Measurements from ENCODE around the gene MRRF.

The MRRF gene

GRCh38 chr9:122221183-122221811, 43.4 kb upstream of the MRRF start:
- H3K9me3 ChIP-seq (ENCODE audit: control insufficient read depth, insufficient read depth, low read length): no peaks in the 10 kb centered on the region
- H3K36me3 ChIP-seq (ENCODE audit: control insufficient read depth, insufficient read depth, low read length): no peaks in the 10 kb centered on the region
- H3K4me1 ChIP-seq (ENCODE audit: control insufficient read depth, insufficient read depth, low read length): peaks cover 36% of the 10 kb centered on the region
- H3K9ac ChIP-seq (ENCODE audit: low read depth, low read length): no peak overlapping the region
- H3K27ac ChIP-seq (ENCODE audit: low read depth, low read length): no peak overlapping the region
- peak overlapping the region; percentile 54 for H3K4me3 ChIP-seq (ENCODE audit: low read depth, low read length)
- H3K27me3 ChIP-seq (ENCODE audit: control insufficient read depth, insufficient read depth, low read length): peaks cover 100% of the 10 kb centered on the region

GRCh38 chr9:122222791-122223190, 41.9 kb upstream of the MRRF start:
- no peak overlapping the region for H3K27ac ChIP-seq (ENCODE audit: low read depth, low read length)
- H3K9ac ChIP-seq (ENCODE audit: low read depth, low read length): no peak overlapping the region
- no peaks in the 10 kb centered on the region for H3K9me3 ChIP-seq (ENCODE audit: control insufficient read depth, insufficient read depth, low read length)
- peaks cover 100% of the 10 kb centered on the region for H3K27me3 ChIP-seq (ENCODE audit: control insufficient read depth, insufficient read depth, low read length)
- H3K4me3 ChIP-seq (ENCODE audit: low read depth, low read length): no peak overlapping the region
- H3K4me1 ChIP-seq (ENCODE audit: control insufficient read depth, insufficient read depth, low read length): peaks cover 47% of the 10 kb centered on the region
- no peaks in the 10 kb centered on the region for H3K36me3 ChIP-seq (ENCODE audit: control insufficient read depth, insufficient read depth, low read length)

- H3K27ac ChIP-seq (ENCODE audit: low read depth, low read length): no peak overlapping the region
- no peaks in the 10 kb centered on the region for H3K36me3 ChIP-seq (ENCODE audit: control insufficient read depth, insufficient read depth, low read length)
- H3K4me1 ChIP-seq (ENCODE audit: control insufficient read depth, insufficient read depth, low read length): peaks cover 47% of the 10 kb centered on the region
- no peaks in the 10 kb centered on the region for H3K9me3 ChIP-seq (ENCODE audit: control insufficient read depth, insufficient read depth, low read length)
- no peak overlapping the region for H3K9ac ChIP-seq (ENCODE audit: low read depth, low read length)
- peaks cover 99% of the 10 kb centered on the region for H3K27me3 ChIP-seq (ENCODE audit: control insufficient read depth, insufficient read depth, low read length)
- no peak overlapping the region for H3K4me3 ChIP-seq (ENCODE audit: low read depth, low read length)
These were observed 41.2 kb upstream of the MRRF start for GRCh38 chr9:122223435-122223834.

GRCh38 chr9:122225312-122226141, 39.2 kb upstream of the MRRF start:
- H3K27me3 ChIP-seq (ENCODE audit: control insufficient read depth, insufficient read depth, low read length): peaks cover 99% of the 10 kb centered on the region
- peak overlapping the region; percentile 36; the same call in 1 of the 2 replicates for H3K4me3 ChIP-seq (ENCODE audit: low read depth, low read length)
- H3K9me3 ChIP-seq (ENCODE audit: control insufficient read depth, insufficient read depth, low read length): no peaks in the 10 kb centered on the region

GRCh38 chr9:122226142-122226757, 38.4 kb upstream of the MRRF start:
- H3K9ac ChIP-seq (ENCODE audit: low read depth, low read length): no peak overlapping the region
- no peak overlapping the region for H3K27ac ChIP-seq (ENCODE audit: low read depth, low read length)
- H3K27me3 ChIP-seq (ENCODE audit: control insufficient read depth, insufficient read depth, low read length): peaks cover 99% of the 10 kb centered on the region
- H3K9me3 ChIP-seq (ENCODE audit: control insufficient read depth, insufficient read depth, low read length): no peaks in the 10 kb centered on the region
- H3K4me3 ChIP-seq (ENCODE audit: low read depth, low read length): peak overlapping the region; percentile 36; the same call in 1 of the 2 replicates
- peaks cover 33% of the 10 kb centered on the region for H3K4me1 ChIP-seq (ENCODE audit: control insufficient read depth, insufficient read depth, low read length)
- no peaks in the 10 kb centered on the region for H3K36me3 ChIP-seq (ENCODE audit: control insufficient read depth, insufficient read depth, low read length)

More at GRCh38 chr9:122225312-122226141, 39.2 kb upstream of the MRRF start:
- Histone ChIP-seq H3K27ac (ENCODE audit: low read depth, low read length) (no peak overlapping the region), H3K9ac (ENCODE audit: low read depth, low read length) (no peak overlapping the region), H3K4me1 (ENCODE audit: control insufficient read depth, insufficient read depth, low read length) (peaks cover 38% of the 10 kb centered on the region), H3K36me3 (ENCODE audit: control insufficient read depth, insufficient read depth, low read length) (no peaks in the 10 kb centered on the region)

GRCh38 chr9:122226758-122227574, 37.7 kb upstream of the MRRF start:
- H3K27me3 ChIP-seq (ENCODE audit: control insufficient read depth, insufficient read depth, low read length): peaks cover 99% of the 10 kb centered on the region
- H3K4me1 ChIP-seq (ENCODE audit: control insufficient read depth, insufficient read depth, low read length): peaks cover 26% of the 10 kb centered on the region; the same call in 1 of the 2 replicates
- no peaks in the 10 kb centered on the region for H3K36me3 ChIP-seq (ENCODE audit: control insufficient read depth, insufficient read depth, low read length)
- H3K9me3 ChIP-seq (ENCODE audit: control insufficient read depth, insufficient read depth, low read length): no peaks in the 10 kb centered on the region
- peak overlapping the region; percentile 36 for H3K4me3 ChIP-seq (ENCODE audit: low read depth, low read length)
- no peak overlapping the region for H3K27ac ChIP-seq (ENCODE audit: low read depth, low read length)
- no peak overlapping the region for H3K9ac ChIP-seq (ENCODE audit: low read depth, low read length)

- Histone ChIP-seq H3K27me3 (ENCODE audit: control insufficient read depth, insufficient read depth, low read length) (peaks cover 99% of the 10 kb centered on the region), H3K36me3 (ENCODE audit: control insufficient read depth, insufficient read depth, low read length) (no peaks in the 10 kb centered on the region), H3K9me3 (ENCODE audit: control insufficient read depth, insufficient read depth, low read length) (no peaks in the 10 kb centered on the region), H3K9ac (ENCODE audit: low read depth, low read length) (no peak overlapping the region), H3K4me3 (ENCODE audit: low read depth, low read length) (peak overlapping the region; percentile 36), H3K27ac (ENCODE audit: low read depth, low read length) (no peak overlapping the region), H3K4me1 (ENCODE audit: control insufficient read depth, insufficient read depth, low read length) (peaks cover 26% of the 10 kb centered on the region; the same call in 1 of the 2 replicates)
These were observed 37.1 kb upstream of the MRRF start for GRCh38 chr9:122227575-122227900.

- Histone ChIP-seq H3K4me3 (ENCODE audit: low read depth, low read length) (peak overlapping the region; percentile 55), H3K27me3 (ENCODE audit: control insufficient read depth, insufficient read depth, low read length) (peaks cover 92% of the 10 kb centered on the region), H3K9me3 (ENCODE audit: control insufficient read depth, insufficient read depth, low read length) (no peaks in the 10 kb centered on the region), H3K9ac (ENCODE audit: low read depth, low read length) (no peak overlapping the region), H3K4me1 (ENCODE audit: control insufficient read depth, insufficient read depth, low read length) (peaks cover 29% of the 10 kb centered on the region; the same call in 1 of the 2 replicates), H3K36me3 (ENCODE audit: control insufficient read depth, insufficient read depth, low read length) (no peaks in the 10 kb centered on the region), H3K27ac (ENCODE audit: low read depth, low read length) (no peak overlapping the region)
These were observed 36.5 kb upstream of the MRRF start for GRCh38 chr9:122228191-122228567.

GRCh38 chr9:122228568-122229484, 35.9 kb upstream of the MRRF start, which contains the start of gene LHX6:
Gene LHX6 (minus strand): TSS chr9:122228957. CDS start chr9:122228740, 217 bp downstream.
- Histone ChIP-seq H3K27me3 (ENCODE audit: control insufficient read depth, insufficient read depth, low read length) (peaks cover 86% of the 10 kb centered on the region), H3K9ac (ENCODE audit: low read depth, low read length) (no peak within 1 kb of the TSS), H3K4me3 (ENCODE audit: low read depth, low read length) (peak within 1 kb of the TSS; percentile 55), H3K4me1 (ENCODE audit: control insufficient read depth, insufficient read depth, low read length) (peaks cover 29% of the 10 kb centered on the region; the same call in 1 of the 2 replicates), H3K27ac (ENCODE audit: low read depth, low read length) (no peak within 1 kb of the TSS), H3K9me3 (ENCODE audit: control insufficient read depth, insufficient read depth, low read length) (no peaks in the 10 kb centered on the region), H3K36me3 (ENCODE audit: control insufficient read depth, insufficient read depth, low read length) (no peaks in the 10 kb centered on the region)

- no peaks in the 10 kb centered on the region for H3K9me3 ChIP-seq (ENCODE audit: control insufficient read depth, insufficient read depth, low read length)
- H3K9ac ChIP-seq (ENCODE audit: low read depth, low read length): no peak overlapping the region
- peaks cover 79% of the 10 kb centered on the region for H3K27me3 ChIP-seq (ENCODE audit: control insufficient read depth, insufficient read depth, low read length)
- H3K27ac ChIP-seq (ENCODE audit: low read depth, low read length): no peak overlapping the region
- H3K4me1 ChIP-seq (ENCODE audit: control insufficient read depth, insufficient read depth, low read length): peaks cover 29% of the 10 kb centered on the region; the same call in 1 of the 2 replicates
- peak overlapping the region; percentile 55; the same call in 1 of the 2 replicates for H3K4me3 ChIP-seq (ENCODE audit: low read depth, low read length)
- no peaks in the 10 kb centered on the region for H3K36me3 ChIP-seq (ENCODE audit: control insufficient read depth, insufficient read depth, low read length)
These were observed 35.2 kb upstream of the MRRF start for GRCh38 chr9:122229485-122229837.
